ENCODE results near the gene PLEKHF1. TPM values are rescaled to one million over a fixed set of nuclear protein-coding genes. Genes with fewer than 3 reads are reported as not detected.

PLEKHF1 gene
- total and polyA plus RNA-seq, 2 of the 8 experiments (the other 6 are each of a cell fraction or from before 2014, with no cell fraction given), result 11.1 to 18.4 TPM

- Histone ChIP-seq H4K91ac (replicated peaks; ENCODE audit: insufficient read length, low read length) (no peak overlapping the region), H3K36me3 (ENCODE audit: control insufficient read depth in 2 of 4, insufficient read depth in 4 of 4, low read length in 3 of 4) (no peaks in the 10 kb centered on the region), H3K4ac (replicated peaks; ENCODE audit: insufficient read length, low read depth, low read length) (no peak overlapping the region), H3K9me3 (ENCODE audit: insufficient read depth in 2 of 2, low read depth in 1 of 2, low read length in 1 of 2) (0 out of 4 replicates have a peak, but pooled peaks cover 0 to 7% of the 10 kb centered on the region in 2 experiments), H2BK120ac (replicated peaks; ENCODE audit: low read depth, low read length) (no peak overlapping the region), H3K14ac (ENCODE audit: insufficient read length) (no peak overlapping the region), H2BK12ac (ENCODE audit: low read depth, low read length) (no peak overlapping the region), H3K56ac (replicated peaks; ENCODE audit: insufficient read length, low read depth, low read length) (no peak overlapping the region), H2BK20ac (ENCODE audit: low read length) (no peak overlapping the region), H3K79me1 (ENCODE audit: low read depth, low read length) (no peaks in the 10 kb centered on the region), H3K9ac (replicated peaks in 1 of 4; ENCODE audit: extremely low read depth in 1 of 4, low read depth in 3 of 4, low read length in 3 of 4) (no peak overlapping the region), H2BK15ac (ENCODE audit: low read length) (no peak overlapping the region), H3K27me3 (replicated peaks in 1 of 4; ENCODE audit: control insufficient read depth in 3 of 4, extremely low read depth in 1 of 4, insufficient read depth in 3 of 4, low read length in 3 of 4) (no peaks in the 10 kb centered on the region), H2AK5ac (ENCODE audit: low read depth, low read length) (no peak overlapping the region), H4K5ac (ENCODE audit: insufficient read length, low read depth, low read length) (no peak overlapping the region), H3K27ac (ENCODE audit: low read depth, low read length) (no peak overlapping the region), H3K23ac (ENCODE audit: insufficient read length) (no peak overlapping the region), H2BK5ac (ENCODE audit: low read depth, low read length) (no peak overlapping the region), H3K4me1 (replicated peaks in 1 of 4; ENCODE audit: control insufficient read depth in 3 of 4, insufficient read depth in 4 of 4, low read length in 3 of 4) (no peaks in the 10 kb centered on the region), H3K79me2 (ENCODE audit: control insufficient read depth in 1 of 2, insufficient read depth in 2 of 2, low read length in 2 of 2) (no peaks in the 10 kb centered on the region), H3K4me2 (ENCODE audit: insufficient read depth in 1 of 2, low read depth in 2 of 2, low read length in 2 of 2) (no peak overlapping the region), H3K18ac (ENCODE audit: extremely low read depth, low read length) (no peak overlapping the region), H3K4me3 (ENCODE audit: extremely low read depth in 1 of 4, insufficient read depth in 2 of 4, low read depth in 3 of 4, low read length in 4 of 4) (no peak overlapping the region), H3K23me2 (ENCODE audit: low read depth, low read length) (no peaks in the 10 kb centered on the region), H4K20me1 (replicated peaks in 1 of 2; ENCODE audit: control insufficient read depth in 1 of 2, insufficient read depth in 2 of 2, low read length in 2 of 2) (no peaks in the 10 kb centered on the region), H4K8ac (ENCODE audit: extremely low read depth, insufficient read depth, low read length) (no peak overlapping the region), H2AFZ (ENCODE audit: low read length) (no peak overlapping the region)
- ChIA-PET POLR2A (ENCODE audit: partially characterized antibody) (no interaction called here), CTCF (ENCODE audit: partially characterized antibody) (interaction anchor here (1.5 kb wide), 1 partner anchor 12 kb away, joined by 3 read pairs; no protein-coding TSS in a partner anchor)
- TF ChIP-seq SRF (IDR thresholded peaks at IDR 0.05; ENCODE audit: low read depth, low read length) (no peak), USF2 (IDR thresholded peaks at IDR 0.05; ENCODE audit: low read length) (no peak), CREB1 (IDR thresholded peaks at IDR 0.05) (no peak), ZNF274 (IDR thresholded peaks at IDR 0.05; ENCODE audit: borderline replicate concordance, extremely low read depth, low read length) (no peak), POU5F1 (IDR thresholded peaks at IDR 0.05; ENCODE audit: low read depth, low read length) (no peak), BRCA1 (IDR thresholded peaks at IDR 0.05; ENCODE audit: low read depth, low read length) (no peak), RXRA (IDR thresholded peaks at IDR 0.05; ENCODE audit: insufficient read depth, low read depth, low read length) (no peak), PHF8 (conservative IDR thresholded peaks at IDR 0.05; ENCODE audit: low read depth, low read length) (no peak), ATF2 (IDR thresholded peaks at IDR 0.05; ENCODE audit: low read length) (no peak), BACH1 (IDR thresholded peaks at IDR 0.05; ENCODE audit: low read length) (no peak)
- FAIRE-seq (no peak), DNase-seq (ENCODE audit: low read depth in 1 of 2, low spot score in 2 of 2) (no peak)
- WGBS, 2 experiments (ENCODE audit: extremely low coverage in 1 of 2, insufficient coverage in 1 of 2, insufficient read length in 1 of 2, insufficient replicate concordance in 2 of 2, low coverage in 1 of 2, low lambda C conversion rate in 2 of 2, missing lambda C conversion rate in 1 of 2), result 95% methylated on average over 7 of the region's 7 CpGs; no CpG with 5 or more reads in 1 of the 2 experiments
Measured at GRCh38 chr19:29651622-29652394, 13.5 kb upstream of the PLEKHF1 start.

Data from H1 (cell line).